Measurements from ENCODE around the gene RRP12. TPM values are rescaled to one million over a fixed set of nuclear protein-coding genes. Genes with fewer than 3 reads are reported as not detected.

The RRP12 gene
- total and polyA plus RNA-seq, 9 of the 15 experiments (the other 6 are each of a cell fraction or from before 2014, with no cell fraction given) = 4.6 to 68.2 (median 21.8) TPM

DNA sequence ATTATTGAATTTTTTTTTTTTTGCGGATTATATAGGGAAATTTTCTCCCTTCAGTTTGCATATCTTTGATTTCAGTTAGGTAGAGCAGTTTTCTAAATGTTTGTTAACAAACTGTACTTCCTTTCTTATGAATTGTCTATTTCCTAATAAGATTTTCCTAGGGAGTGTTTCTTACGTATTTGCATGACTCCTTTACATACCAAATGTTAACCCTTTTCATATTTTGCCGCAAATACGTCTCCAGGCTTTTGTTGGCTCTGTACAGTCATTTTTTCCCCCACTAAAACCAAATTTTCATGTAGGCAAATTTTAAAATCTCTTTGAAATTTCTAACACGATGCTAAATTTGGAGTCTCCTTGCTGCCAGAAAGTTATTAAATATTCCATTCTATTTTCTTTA lies 64.7 kb downstream of the RRP12 start:
- intact Hi-C loops (cut with micrococcal nuclease) (no loop called here), in situ Hi-C loops (cut with MboI) (no loop called here)
- H3K9ac ChIP-seq (ENCODE audit: insufficient read depth in 1 of 2, low read depth in 2 of 2, low read length in 2 of 2) = no peak overlapping the region
- no peaks in the 10 kb centered on the region for H3K9me1 ChIP-seq (ENCODE audit: control insufficient read depth, insufficient read depth, low read length)
- no TSS peak for BruUV-seq (replicated peaks)
- H3K9me3 ChIP-seq (replicated peaks; ENCODE audit: control insufficient read depth, insufficient read depth, low read depth, low read length) = no peaks in the 10 kb centered on the region
- ChIA-PET POLR2A (no interaction called here), CTCF (ENCODE audit: low intra/inter-chr PET ratio) (interaction anchor here (0.7 kb wide), 1 partner anchor 184 kb away, joined by 3 read pairs; no protein-coding TSS in a partner anchor)
- FAIRE-seq = no peak
- peaks cover 11% of the 10 kb centered on the region; the same call in 1 of the 3 replicates for H3K36me3 ChIP-seq (ENCODE audit: control insufficient read depth, insufficient read depth, low read length)
- H3K4me2 ChIP-seq (ENCODE audit: insufficient read depth, low read length) = no peak overlapping the region
- H3K4me3 ChIP-seq = no peak overlapping the region
- H3K27ac ChIP-seq (ENCODE audit: extremely low read depth, low read depth, low read length) = no peak overlapping the region
- no peaks in the 10 kb centered on the region for H3K27me3 ChIP-seq (ENCODE audit: control insufficient read depth in 2 of 2, insufficient read depth in 2 of 2, low read length in 2 of 2)
- DNase-seq (ENCODE audit: extremely low read depth in 1 of 4, low spot score in 3 of 4) = no peak
- peaks cover 27% of the 10 kb centered on the region for H3K79me2 ChIP-seq (ENCODE audit: control insufficient read depth, insufficient read depth, low read length)
- H3K4me1 ChIP-seq (replicated peaks in 1 of 2; ENCODE audit: control insufficient read depth in 2 of 2, insufficient read depth in 2 of 2, low read length in 2 of 2) = peaks cover 3 to 22% of the 10 kb centered on the region in 2 experiments; a peak in 4 of 5 replicates
- no peak for TF ChIP-seq JUN (IDR thresholded peaks at IDR 0.05; ENCODE audit: borderline replicate concordance, low read depth, low read length)
- TF ChIP-seq JUN (CRISPR knock-in tag; IDR thresholded peaks at IDR 0.05; ENCODE audit: borderline replicate concordance) = no peak
- TF ChIP-seq KAT8 (IDR thresholded peaks at IDR 0.05; ENCODE audit: low read depth) = no peak
- no peak for TF ChIP-seq TRIM28 (IDR thresholded peaks at IDR 0.05)
- ATAC-seq = no peak
- no peaks in the 10 kb centered on the region for H4K20me1 ChIP-seq (replicated peaks; ENCODE audit: control insufficient read depth, insufficient read depth, low read length)
- WGBS (ENCODE audit: insufficient coverage, low coverage, missing lambda C conversion rate) = 71% methylated on average over 5 of the region's 5 CpGs
- H2AFZ ChIP-seq (ENCODE audit: low read depth, low read length) = peak overlapping the region; percentile 17; the same call in 1 of the 2 replicates

DNA sequence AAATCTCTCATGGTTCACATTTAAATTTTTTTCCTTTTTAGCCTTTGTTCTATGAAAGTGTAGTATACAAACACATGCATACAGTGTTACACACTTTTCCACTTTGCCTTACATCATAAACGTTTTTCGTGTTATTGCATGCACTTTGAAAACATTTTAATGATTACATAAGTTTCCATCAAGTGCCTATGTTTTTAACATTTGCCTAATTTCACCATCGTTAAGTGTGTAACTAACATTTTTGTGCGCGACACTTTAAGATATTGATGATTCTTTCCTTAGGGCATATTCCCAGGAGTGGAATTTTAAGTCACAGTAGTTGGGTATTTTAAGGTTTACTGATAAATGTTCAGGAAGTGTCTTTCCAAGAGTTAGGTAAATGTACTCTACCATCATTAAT lies 65.1 kb downstream of the RRP12 start:
- Histone ChIP-seq H3K79me2 (ENCODE audit: control insufficient read depth, insufficient read depth, low read length) (peaks cover 31% of the 10 kb centered on the region), H4K20me1 (replicated peaks; ENCODE audit: control insufficient read depth, insufficient read depth, low read length) (no peaks in the 10 kb centered on the region), H3K4me2 (ENCODE audit: insufficient read depth, low read length) (no peak overlapping the region), H3K27me3 (ENCODE audit: control insufficient read depth in 2 of 2, insufficient read depth in 2 of 2, low read length in 2 of 2) (no peaks in the 10 kb centered on the region), H3K9ac (ENCODE audit: insufficient read depth in 1 of 2, low read depth in 2 of 2, low read length in 2 of 2) (no peak overlapping the region), H3K4me3 (no peak overlapping the region), H3K36me3 (ENCODE audit: control insufficient read depth, insufficient read depth, low read length) (peaks cover 14% of the 10 kb centered on the region; the same call in 1 of the 3 replicates), H3K27ac (ENCODE audit: extremely low read depth, low read depth, low read length) (no peak overlapping the region), H3K4me1 (replicated peaks in 1 of 2; ENCODE audit: control insufficient read depth in 2 of 2, insufficient read depth in 2 of 2, low read length in 2 of 2) (peaks cover 6 to 25% of the 10 kb centered on the region in 2 experiments; a peak in 4 of 5 replicates), H3K9me1 (ENCODE audit: control insufficient read depth, insufficient read depth, low read length) (no peaks in the 10 kb centered on the region), H3K9me3 (replicated peaks; ENCODE audit: control insufficient read depth, insufficient read depth, low read depth, low read length) (no peaks in the 10 kb centered on the region), H2AFZ (ENCODE audit: low read depth, low read length) (peak overlapping the region; percentile 17; the same call in 1 of the 2 replicates)
- no TSS peak for BruUV-seq (replicated peaks)
- intact Hi-C loops (cut with micrococcal nuclease) (no loop called here), in situ Hi-C loops (cut with MboI) (no loop called here)
- CTCF ChIA-PET (ENCODE audit: low intra/inter-chr PET ratio) = interaction anchor here (0.7 kb wide), 1 partner anchor 185 kb away, joined by 3 read pairs; no protein-coding TSS in a partner anchor
- FAIRE-seq (no peak), DNase-seq (ENCODE audit: extremely low read depth in 1 of 4, low spot score in 3 of 4) (no peak), ATAC-seq (no peak)
- WGBS (ENCODE audit: insufficient coverage, low coverage, missing lambda C conversion rate) = 68% methylated on average over 5 of the region's 5 CpGs
- POLR2A ChIA-PET = no interaction called here
- TF ChIP-seq, protein P1, sequence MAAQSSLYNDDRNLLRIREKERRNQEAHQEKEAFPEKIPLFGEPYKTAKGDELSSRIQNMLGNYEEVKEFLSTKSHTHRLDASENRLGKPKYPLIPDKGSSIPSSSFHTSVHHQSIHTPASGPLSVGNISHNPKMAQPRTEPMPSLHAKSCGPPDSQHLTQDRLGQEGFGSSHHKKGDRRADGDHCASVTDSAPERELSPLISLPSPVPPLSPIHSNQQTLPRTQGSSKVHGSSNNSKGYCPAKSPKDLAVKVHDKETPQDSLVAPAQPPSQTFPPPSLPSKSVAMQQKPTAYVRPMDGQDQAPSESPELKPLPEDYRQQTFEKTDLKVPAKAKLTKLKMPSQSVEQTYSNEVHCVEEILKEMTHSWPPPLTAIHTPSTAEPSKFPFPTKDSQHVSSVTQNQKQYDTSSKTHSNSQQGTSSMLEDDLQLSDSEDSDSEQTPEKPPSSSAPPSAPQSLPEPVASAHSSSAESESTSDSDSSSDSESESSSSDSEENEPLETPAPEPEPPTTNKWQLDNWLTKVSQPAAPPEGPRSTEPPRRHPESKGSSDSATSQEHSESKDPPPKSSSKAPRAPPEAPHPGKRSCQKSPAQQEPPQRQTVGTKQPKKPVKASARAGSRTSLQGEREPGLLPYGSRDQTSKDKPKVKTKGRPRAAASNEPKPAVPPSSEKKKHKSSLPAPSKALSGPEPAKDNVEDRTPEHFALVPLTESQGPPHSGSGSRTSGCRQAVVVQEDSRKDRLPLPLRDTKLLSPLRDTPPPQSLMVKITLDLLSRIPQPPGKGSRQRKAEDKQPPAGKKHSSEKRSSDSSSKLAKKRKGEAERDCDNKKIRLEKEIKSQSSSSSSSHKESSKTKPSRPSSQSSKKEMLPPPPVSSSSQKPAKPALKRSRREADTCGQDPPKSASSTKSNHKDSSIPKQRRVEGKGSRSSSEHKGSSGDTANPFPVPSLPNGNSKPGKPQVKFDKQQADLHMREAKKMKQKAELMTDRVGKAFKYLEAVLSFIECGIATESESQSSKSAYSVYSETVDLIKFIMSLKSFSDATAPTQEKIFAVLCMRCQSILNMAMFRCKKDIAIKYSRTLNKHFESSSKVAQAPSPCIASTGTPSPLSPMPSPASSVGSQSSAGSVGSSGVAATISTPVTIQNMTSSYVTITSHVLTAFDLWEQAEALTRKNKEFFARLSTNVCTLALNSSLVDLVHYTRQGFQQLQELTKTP (IDR thresholded peaks at IDR 0.05; ENCODE audit: low read depth in 1 of 2, partially characterized antibody in 2 of 2) = no peak
- TF ChIP-seq KDM2B (CRISPR knock-in tag; IDR thresholded peaks at IDR 0.05) (no peak), HLTF (IDR thresholded peaks at IDR 0.05) (no peak), KAT2B (IDR thresholded peaks at IDR 0.05; ENCODE audit: low read depth, low read length) (no peak)

Data from K562 (cell line).